Fibroblast of skin of left biceps (primary cell): ENCODE results near the gene RSRC2.
"Not testable (repeated sequence)": the region's sequence is repeated elsewhere in the genome, so short reads cannot be mapped to it uniquely, and the experiment has no call there.

Experiments
- DNase-seq, 2 experiments: peaks; one replicate each; pipeline ENCODE4 v3.0.0-alpha.2; 2013; ENCODE audit warnings: low read depth in 2 of 2

Gene RSRC2

GRCh38 chr12:122518908-122519307 is 7.8 kb downstream of the RSRC2 start:
- no peak for DNase-seq

DNA sequence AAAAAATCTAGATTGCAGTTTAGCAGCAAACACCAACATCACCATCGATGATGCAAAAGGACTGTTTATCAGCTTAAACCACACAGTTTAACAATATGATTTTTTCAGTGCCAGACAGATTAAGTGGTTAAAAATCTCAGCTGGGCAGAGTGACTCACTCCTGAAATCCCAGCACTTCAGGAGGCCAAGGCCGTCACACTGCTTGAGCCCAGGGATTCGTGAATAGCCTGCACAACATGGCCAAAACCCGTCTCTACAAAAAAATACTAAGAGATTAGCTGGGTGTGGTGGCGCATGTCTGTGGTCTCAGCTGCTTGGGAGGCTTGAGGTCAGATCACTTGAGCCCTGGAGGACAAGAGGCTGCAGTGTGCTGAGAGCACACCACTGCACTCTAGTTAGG is 8.9 kb downstream of the RSRC2 start:
- no peak for DNase-seq

DNA sequence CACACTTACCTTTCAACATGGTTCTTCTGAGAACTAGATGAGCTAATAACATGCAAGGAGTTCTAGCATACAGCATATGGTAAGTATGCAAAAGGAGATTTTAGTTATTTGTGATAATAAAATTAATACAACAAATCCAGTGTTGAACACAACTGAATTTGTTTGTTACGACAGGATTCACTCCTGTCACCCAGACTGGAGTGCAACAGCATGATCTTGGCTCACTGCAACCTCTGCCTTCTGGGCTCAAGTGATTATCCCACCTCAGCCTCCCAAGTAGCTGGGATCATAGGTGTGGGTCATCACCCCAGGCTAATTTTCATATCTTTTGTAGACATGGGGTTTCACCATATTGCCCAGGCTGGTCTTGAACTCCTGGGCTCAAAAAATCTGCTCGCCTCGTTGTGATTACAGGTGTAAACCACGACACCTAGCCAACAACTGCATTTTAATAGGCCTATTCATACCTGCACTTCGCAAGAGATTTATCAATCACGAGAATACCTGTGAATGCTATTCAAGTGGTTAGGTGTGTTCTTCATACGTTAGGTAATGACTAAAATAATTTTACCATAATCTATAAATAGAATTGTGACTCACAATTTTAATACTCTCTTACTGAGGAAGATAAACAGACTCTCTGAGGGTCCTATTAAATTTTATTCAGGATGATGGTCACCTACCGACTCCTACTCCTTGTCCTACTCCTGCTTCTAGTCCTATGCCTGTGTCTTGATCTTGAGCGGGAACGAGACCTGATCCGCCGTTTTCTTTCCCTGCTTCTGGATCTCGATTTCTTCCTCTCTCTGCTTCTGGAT is 10.0 kb downstream of the RSRC2 start:
- DNase-seq: no peak

- no peak for DNase-seq
These were observed 11.5 kb downstream of the RSRC2 start for GRCh38 chr12:122515275-122515674.

GRCh38 chr12:122513660-122514059 is 13.1 kb downstream of the RSRC2 start:
- no peak for DNase-seq

DNA sequence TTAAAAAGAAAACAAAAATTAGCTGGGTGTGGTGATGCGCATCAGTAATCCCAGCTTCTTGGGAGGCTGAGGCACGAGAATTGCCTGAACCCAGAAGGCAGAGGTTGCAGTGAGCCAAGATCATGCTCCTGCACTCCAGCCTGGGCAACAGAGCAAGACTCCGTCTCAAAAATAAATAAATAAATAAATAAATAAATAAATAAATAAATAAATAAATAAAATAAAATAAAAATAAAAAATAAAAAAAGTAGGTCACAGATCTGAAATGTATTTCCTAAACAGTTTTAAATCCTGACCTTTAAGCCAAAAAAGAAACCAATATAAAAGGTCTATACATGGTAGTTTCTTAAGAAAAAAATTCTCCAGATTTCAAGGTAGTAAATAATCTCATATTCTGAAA is 13.7 kb downstream of the RSRC2 start:
- DNase-seq: not testable (repeated sequence)

GRCh38 chr12:122508163-122508562 is 18.6 kb downstream of the RSRC2 start:
- DNase-seq: no peak

DNA sequence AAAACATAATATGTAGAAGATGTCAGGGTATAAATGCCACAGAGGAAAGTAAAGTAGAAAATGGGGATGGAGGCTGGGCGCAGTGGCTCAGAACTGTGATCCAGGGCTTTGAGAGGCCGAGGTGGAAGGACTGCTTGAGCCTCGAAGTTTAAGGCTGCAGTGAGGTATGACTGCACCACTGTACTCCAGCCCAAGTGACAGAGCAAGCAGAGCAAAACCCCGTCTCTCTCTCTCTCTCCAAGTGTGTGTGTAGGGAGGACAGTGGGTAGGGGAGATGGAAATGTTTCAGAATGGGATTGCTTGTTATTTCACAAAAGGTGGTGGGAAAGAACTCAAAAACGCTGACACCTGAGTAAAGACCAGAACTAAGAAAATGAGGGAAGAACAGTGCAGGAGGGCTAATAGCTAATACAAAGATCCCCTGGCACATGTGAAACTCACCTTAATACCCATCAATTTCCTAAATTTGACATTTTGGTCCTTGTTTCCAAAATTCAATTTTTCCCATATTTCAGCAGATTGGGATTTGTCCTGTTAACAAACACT is 20.3 kb downstream of the RSRC2 start:
- DNase-seq: no peak

GRCh38 chr12:122505419-122506051 is 21.2 kb downstream of the RSRC2 start:
- DNase-seq: no peak

- DNase-seq: no peak
These were observed 22.7 kb downstream of the RSRC2 start for GRCh38 chr12:122503783-122504590.

DNA sequence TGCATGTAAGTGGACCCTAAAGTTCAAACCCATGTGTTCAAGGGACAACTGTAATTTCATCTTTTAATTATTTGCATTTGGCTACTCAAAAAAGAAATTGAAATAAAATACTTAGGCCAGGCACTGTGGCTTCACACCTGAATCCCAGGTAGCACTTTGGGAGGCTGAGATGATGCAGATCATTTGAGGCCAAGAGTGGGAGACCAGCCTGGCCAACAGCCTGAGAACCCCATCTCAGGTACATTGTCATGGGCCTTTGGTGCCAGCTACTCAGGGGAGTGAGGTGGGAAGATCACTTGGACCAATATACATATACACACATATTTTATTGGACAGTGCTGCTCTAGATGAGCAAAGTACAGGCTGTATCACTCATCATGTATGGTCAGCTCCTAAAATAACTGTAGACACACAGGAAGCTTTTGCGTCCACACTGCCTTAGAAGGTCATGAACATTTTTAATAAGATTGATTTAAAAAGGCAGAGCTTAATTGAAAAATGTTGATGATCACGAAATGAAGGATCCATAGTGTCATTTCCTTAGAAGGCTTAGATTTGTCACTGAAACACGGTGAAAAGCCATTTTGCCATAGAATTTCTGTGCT is 23.5 kb downstream of the RSRC2 start:
- no peak for DNase-seq

- no peak for DNase-seq
These were observed 25.2 kb downstream of the RSRC2 start for GRCh38 chr12:122501489-122501989.

DNA sequence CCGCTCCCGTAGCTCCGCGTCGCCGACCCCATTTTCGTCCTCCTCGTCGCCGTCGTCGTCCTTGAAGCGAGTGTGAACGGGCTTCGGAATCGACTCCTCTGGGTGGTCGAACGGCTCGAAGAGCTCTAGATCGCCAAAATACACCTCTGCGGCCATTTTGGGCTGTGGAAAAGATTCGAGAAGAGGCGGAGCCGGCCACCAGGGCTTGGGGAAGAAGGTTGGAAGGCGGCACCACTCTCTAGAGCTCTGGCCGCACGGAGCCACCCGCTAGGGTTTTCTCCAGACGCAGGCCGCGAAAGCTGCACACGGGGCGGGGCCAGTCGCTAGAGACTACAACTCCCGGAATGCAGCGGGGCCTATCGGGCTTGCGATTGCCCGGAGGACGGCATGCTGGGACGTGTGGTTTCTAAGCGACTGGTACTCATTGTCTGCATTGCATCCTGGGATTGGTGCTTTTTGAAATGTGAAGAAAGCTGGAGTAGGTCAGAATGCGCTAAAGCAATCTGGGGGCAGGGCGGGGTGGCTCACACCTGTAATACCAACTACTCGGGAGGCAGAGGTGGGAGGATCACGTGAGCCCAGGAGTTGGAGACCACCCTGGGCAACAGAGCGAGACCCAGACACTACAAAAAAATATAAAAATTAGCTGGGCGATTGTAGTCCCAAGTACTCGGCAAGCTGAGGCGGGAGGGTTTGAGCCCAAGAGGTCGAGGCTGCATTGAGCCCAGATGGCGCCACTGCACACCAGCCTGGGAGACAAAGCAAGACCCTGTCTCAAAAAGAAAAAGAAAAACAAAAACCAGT is 25.8 kb downstream of the RSRC2 start, which contains the start of gene ZCCHC8:
Gene ZCCHC8 (minus strand): TSS at position 248 of the 804 bp plus-strand sequence. CDS start 92 bp downstream, at position 156.
- peak; percentile 90 to 93 for DNase-seq

DNA sequence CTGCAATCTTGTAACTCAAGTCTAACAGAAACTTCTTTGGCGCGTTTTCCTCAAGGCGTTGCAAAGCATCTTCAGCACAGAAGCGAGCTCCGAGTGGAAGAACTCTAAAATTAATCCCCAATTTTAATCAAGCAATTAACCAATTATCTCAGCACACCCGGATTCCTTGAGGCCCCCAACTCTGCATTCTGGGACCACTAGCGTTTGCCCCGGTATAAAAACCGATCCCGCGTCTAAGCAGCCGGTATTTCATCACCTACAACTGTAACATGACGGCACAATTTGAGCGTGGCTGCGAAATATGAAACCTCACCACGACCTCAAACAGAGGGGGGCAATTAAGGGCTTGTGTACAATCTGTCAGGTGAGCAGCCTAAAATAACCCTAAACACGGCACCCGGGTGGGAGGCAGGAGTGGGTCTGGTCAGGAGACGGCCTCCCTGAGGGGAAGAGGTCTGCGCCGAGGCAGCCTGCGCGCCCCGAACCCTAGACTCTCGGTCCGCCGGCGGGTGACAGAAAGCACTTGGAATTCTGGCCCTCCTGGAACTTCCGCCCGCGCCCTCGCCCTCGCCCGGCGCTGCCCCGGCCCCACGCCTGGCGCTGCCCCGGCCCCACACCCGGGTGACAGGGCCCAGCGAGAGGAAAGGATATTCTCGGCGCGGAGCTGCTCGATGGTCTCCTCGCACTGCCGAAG is 26.6 kb downstream of the RSRC2 start:
- peak in 1 of 2 experiments; percentile 19 for DNase-seq

DNA sequence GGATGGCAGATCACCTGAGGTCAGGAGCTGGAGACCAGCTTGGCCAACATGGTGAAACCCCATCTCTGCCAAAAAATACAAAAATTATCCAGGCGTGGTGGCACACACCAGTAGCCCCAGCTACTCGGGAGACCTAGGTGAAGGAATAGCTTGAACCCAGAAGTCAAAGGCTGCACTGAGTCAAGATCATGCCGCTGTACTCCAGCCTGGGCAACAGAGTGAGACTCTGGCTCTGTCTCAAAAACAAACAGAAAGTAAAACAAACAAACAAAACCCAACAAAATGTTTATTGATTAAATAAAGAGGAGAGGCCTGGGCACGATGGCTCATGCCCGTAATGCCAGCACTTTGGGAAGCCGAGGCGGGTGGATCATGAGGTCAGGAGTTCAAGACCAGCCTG is 31.5 kb downstream of the RSRC2 start:
- no peak for DNase-seq

DNA sequence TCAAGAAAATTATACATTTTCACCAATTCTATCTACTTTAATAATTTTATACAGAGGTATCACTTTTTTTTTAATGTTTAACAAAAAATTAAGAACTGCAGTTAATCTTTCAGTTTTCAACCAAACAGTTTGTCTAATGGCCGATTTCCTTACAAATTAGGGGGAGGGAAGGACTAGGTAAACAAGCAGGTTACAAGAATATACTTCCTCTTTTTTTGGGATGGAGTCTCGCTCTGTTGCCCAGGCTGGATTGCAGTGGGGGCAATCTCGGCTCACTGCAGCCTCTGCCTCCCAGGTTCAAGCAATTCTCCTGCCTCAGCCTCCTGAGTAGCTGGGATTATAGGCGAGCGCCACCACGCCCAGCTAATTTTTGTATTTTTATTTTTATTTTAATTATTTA is 33.5 kb downstream of the RSRC2 start:
- DNase-seq: not testable (repeated sequence)

- DNase-seq: no peak
These were observed 34.7 kb downstream of the RSRC2 start for GRCh38 chr12:122491991-122492390.

DNA sequence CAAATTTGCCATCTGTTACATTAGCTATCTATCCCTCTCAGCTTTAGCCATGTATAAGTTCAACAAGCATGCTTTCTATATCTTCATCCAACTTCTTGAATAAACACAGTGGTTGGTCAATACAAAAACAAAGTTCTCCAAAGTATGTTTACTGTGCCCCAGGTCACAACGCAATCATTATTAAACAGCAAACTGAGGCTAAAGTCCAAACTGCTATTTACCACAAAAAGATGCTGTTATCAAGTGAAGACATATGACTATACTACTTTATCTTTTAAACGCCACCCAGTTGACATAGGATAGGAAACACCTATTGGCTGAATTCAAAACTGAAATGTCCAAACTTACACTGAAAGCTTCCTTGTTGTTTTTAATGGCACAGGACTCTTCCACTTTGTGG is 37.7 kb downstream of the RSRC2 start:
- DNase-seq: no peak

GRCh38 chr12:122487807-122488206 is 38.9 kb downstream of the RSRC2 start:
- DNase-seq: not testable (repeated sequence)
